Small intestine (tissue), 7 donors: ENCODE measurements around the gene SF3B2. TPM values are rescaled to one million over a fixed set of nuclear protein-coding genes. Genes with fewer than 3 reads are reported as not detected.
"Not testable (repeated sequence)": the region's sequence is repeated elsewhere in the genome, so short reads cannot be mapped to it uniquely, and the experiment has no call there.

ENCODE experiments used
- DNase-seq, 2 donors: peaks; one replicate each; pipeline versions ENCODE4 v3.0.0 to v3.0.0-alpha.2; 2013
- FAIRE-seq: peaks from 2 replicates; lab custom pipeline; 2012; peaks lifted over from hg19 to GRCh38; lab: Jason Lieb, UNC
- H3K27ac ChIP-seq, 3 donors: one replicate each; pipeline ENCODE4 v1.5.1; 2013; ENCODE audit warnings: low read length in 2 of 3, mild to moderate bottlenecking in 2 of 3, control low read depth in 1 of 3, inconsistent platforms in 1 of 3, low read depth in 1 of 3, moderate library complexity in 1 of 3
- H3K27me3 ChIP-seq, 3 donors: one replicate each; pipeline ENCODE4 v1.6.1; 2013; ENCODE audit warnings: low read length in 3 of 3, inconsistent platforms in 1 of 3; ENCODE audit not compliant: control insufficient read depth in 3 of 3, insufficient read depth in 3 of 3
- H3K36me3 ChIP-seq, 3 donors: one replicate each; pipeline ENCODE4 v1.6.1; 2013; ENCODE audit warnings: low read length in 3 of 3, inconsistent platforms in 1 of 3, low read depth in 1 of 3, mild to moderate bottlenecking in 1 of 3, moderate library complexity in 1 of 3; ENCODE audit not compliant: control insufficient read depth in 3 of 3, insufficient read depth in 2 of 3
- H3K4me1 ChIP-seq, 3 donors: one replicate each; pipeline ENCODE4 v1.6.1; 2013; ENCODE audit warnings: low read length in 2 of 3, inconsistent platforms in 1 of 3, low read depth in 1 of 3, mild to moderate bottlenecking in 1 of 3, moderate library complexity in 1 of 3; ENCODE audit not compliant: control insufficient read depth in 3 of 3, insufficient read depth in 2 of 3
- H3K4me3 ChIP-seq, 3 donors: one replicate each; pipeline ENCODE4 v1.5.1; 2013; ENCODE audit warnings: low read length in 3 of 3, control low read depth in 1 of 3, inconsistent platforms in 1 of 3, low read depth in 1 of 3, mild to moderate bottlenecking in 1 of 3, moderate library complexity in 1 of 3
- H3K9me3 ChIP-seq, 2 donors: one replicate each; pipeline ENCODE4 v1.6.1; 2013; ENCODE audit warnings: low read depth in 1 of 2, low read length in 1 of 2; ENCODE audit not compliant: control insufficient read depth in 2 of 2, insufficient read depth in 1 of 2
- WGBS, 3 donors: extraction: QIAGEN DNeasy Blood & Tissue Kit; methylation state at CpG; one replicate each; pipeline ENCODE4 v1.1.7; 2013; 5-methylcytosine and 5-hydroxymethylcytosine counted together
- polyA plus RNA-seq, 4 donors: library from polyadenylated mRNA; stranded (reverse) in 3 of 4; unstranded in 1 of 4; fragments of 200-250 nt in 3 of 4; fragments of 120-200 nt in 1 of 4; gene quantifications; one replicate each; pipeline versions ENCODE4 v1.2.1 to v1.2.3, GENCODE V29; 2013
- donor health status: healthy with polysubstance abuse.
- donor health status: control.
- donor health status: control.
- donor health status: Bipolar disorder and iron deficiency.
- donor health status: healthy.

SF3B2 gene
- polyA plus RNA-seq, 4 donors = 106 to 141 (median 122) TPM

DNA sequence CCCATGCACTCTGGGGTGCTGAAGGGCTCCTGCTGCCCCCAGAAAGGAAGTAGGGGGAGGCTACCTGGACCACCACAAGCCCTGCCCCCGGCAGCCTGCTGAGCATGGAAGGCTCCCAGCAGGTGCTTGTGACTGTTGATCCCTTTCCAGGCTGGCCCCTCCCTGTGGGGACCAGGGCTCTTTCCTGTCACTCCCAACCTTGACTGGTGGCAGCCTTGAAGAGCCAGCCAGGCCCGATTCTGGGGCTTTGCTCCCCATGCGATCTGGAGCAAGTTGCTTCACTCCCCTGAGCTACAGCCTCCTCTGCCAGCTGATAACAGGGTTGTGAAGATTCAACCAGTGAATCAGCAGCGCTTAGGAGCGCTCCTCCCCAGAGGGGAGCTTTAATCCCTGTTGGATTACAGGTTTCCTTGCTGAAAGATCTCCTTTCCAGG lies 44.9 kb upstream of the SF3B2 start:
- H3K4me3 ChIP-seq = no peak overlapping the region
- no peaks in the 10 kb centered on the region for H3K9me3 ChIP-seq
- WGBS, 3 donors = 42 to 48% (median 46%) methylated on average over 5 of the region's 5 CpGs
- DNase-seq (no peak), FAIRE-seq (no peak)
- no peak overlapping the region for H3K27ac ChIP-seq
- peaks cover 0 to 37% (median 6%) of the 10 kb centered on the region in 3 donors for H3K27me3 ChIP-seq
- peaks cover 2 to 7% (median 2%) of the 10 kb centered on the region in 3 donors for H3K4me1 ChIP-seq
- H3K36me3 ChIP-seq = peaks cover 0 to 38% (median 2%) of the 10 kb centered on the region in 3 donors

DNA sequence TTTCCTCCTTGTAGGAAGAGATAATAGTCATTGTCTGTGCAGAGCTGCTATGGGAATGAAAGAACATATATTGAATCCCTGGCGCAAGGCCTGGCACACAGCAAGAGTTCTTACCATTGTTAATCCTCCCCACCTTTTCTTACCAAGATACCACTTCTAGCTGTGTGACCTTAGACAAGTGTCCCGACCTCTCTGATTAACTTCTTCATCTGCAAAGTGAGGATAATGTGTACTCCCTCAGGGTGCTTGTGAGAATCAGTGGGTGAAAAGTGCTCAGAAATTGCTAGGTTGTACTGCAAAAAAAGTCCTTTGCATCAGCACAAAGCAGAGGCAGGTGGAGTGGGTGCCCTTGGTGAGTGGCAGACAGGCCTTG lies 44.1 kb upstream of the SF3B2 start:
- peaks cover 2 to 6% (median 2%) of the 10 kb centered on the region in 3 donors for H3K4me1 ChIP-seq
- DNase-seq (no peak), FAIRE-seq (no peak)
- peaks cover 0 to 45% (median 11%) of the 10 kb centered on the region in 3 donors for H3K27me3 ChIP-seq
- H3K4me3 ChIP-seq = no peak overlapping the region
- H3K27ac ChIP-seq = no peak overlapping the region
- H3K36me3 ChIP-seq = peaks cover 0 to 37% (median 2%) of the 10 kb centered on the region in 3 donors
- WGBS, 3 donors = 73 to 89% (median 89%) methylated on average over 2 of the region's 2 CpGs
- no peaks in the 10 kb centered on the region for H3K9me3 ChIP-seq

DNA sequence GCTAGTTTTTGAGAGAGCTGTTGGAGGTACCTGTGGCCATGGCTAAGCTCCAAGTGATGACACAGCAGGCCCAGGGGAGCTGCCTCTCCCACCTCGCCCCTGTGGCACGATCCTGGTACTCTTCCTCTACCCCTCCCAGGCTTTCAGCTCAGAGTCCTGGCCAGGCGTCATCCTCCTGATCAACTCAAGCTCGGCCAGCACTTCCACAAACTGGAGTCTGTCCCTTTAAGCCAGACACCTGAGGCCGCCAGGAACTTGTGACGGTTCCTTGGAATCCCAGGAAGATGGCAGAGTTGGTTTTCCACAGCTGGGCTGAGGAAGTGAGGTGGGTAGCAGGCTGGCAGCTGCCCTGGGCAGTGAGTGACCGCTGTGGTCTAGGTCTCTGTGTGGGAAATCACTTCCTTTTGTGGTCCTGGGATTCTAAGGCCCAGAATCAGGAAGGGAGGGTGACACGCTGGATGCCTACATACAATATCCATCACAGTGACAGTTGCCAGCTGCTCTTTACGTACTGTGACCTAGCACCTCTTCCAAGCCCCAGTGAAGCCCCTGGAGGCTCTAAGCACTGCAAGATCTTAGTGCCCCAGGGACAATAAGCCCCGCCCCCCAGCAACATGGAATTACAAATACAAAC lies 43.6 kb upstream of the SF3B2 start:
- Histone ChIP-seq H3K9me3 (no peaks in the 10 kb centered on the region), H3K36me3 (peaks cover 0 to 32% (median 2%) of the 10 kb centered on the region in 3 donors), H3K4me1 (peaks cover 0 to 2% (median under 1%) of the 10 kb centered on the region in 3 donors), H3K27me3 (peaks cover 0 to 50% (median 12%) of the 10 kb centered on the region in 3 donors), H3K27ac (no peak overlapping the region), H3K4me3 (no peak overlapping the region)
- WGBS, 3 donors = 56 to 63% (median 60%) methylated on average over 10 of the region's 10 CpGs
- no peak for FAIRE-seq
- DNase-seq = no peak

DNA sequence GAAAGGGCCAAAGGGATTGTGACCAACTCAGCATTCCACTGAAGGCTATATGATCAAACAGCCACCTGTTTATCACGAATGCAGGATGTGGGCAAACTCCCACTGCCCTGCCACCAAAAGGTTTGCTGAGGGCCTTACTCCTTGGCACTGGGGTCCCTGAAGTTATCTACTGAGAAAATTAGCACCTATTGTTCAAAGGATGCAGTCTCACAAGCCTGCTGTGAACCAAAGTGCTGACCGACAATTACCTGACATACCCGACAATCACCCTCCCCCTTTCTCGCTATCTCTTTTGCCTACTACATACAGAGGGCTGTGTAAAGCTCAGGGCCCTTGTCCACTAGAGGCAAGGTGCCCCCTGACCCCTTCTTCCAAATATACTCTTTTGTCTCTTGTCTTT lies 42.1 kb upstream of the SF3B2 start:
- FAIRE-seq, H3K27ac ChIP-seq, H3K9me3 ChIP-seq, H3K4me3 ChIP-seq, DNase-seq, H3K4me1 ChIP-seq: not testable (repeated sequence)
- Histone ChIP-seq H3K36me3 (peaks cover 0 to 20% (median 0%) of the 10 kb centered on the region in 3 donors), H3K27me3 (peaks cover 0 to 54% (median 15%) of the 10 kb centered on the region in 3 donors)
- WGBS, 3 donors = 60 to 77% (median 63%) methylated on average over 4 of the region's 4 CpGs

DNA sequence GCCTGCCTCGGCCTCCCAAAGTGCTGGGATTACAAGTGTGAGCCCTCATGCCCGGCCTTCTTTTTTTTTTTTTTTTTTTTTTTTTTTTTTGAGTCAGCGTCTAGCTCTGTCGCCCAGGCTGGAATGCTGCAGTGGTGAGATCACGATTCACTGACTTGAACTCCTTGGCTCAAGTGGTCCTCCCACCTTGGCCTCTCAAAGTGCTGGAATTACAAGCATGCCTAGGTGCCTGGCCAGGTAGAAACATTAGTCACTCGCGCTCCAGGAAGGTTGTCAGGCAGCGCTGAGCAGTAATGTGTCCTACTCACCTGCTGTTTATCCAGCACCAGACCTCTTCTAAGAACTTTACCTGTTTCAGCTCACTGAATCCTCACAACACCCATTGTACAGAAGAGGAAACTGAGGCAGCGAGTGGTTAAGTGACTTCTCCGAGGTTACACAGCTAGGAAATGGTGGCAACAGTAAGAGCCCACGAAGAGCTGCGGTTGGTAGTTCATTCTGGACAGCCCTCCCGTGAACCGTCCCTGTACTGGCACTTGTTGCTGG lies 40.9 kb upstream of the SF3B2 start:
- no peaks in the 10 kb centered on the region for H3K9me3 ChIP-seq
- FAIRE-seq (no peak), DNase-seq (no peak)
- H3K4me1 ChIP-seq = peaks cover 0 to 2% (median 0%) of the 10 kb centered on the region in 3 donors
- H3K27me3 ChIP-seq = peaks cover 0 to 54% (median 15%) of the 10 kb centered on the region in 3 donors
- no peak overlapping the region for H3K27ac ChIP-seq
- H3K36me3 ChIP-seq = peaks cover 0 to 10% (median 0%) of the 10 kb centered on the region in 3 donors
- H3K4me3 ChIP-seq = no peak overlapping the region
- WGBS, 3 donors = 28 to 47% (median 43%) methylated on average over 12 to 14 of the region's 14 CpGs

DNA sequence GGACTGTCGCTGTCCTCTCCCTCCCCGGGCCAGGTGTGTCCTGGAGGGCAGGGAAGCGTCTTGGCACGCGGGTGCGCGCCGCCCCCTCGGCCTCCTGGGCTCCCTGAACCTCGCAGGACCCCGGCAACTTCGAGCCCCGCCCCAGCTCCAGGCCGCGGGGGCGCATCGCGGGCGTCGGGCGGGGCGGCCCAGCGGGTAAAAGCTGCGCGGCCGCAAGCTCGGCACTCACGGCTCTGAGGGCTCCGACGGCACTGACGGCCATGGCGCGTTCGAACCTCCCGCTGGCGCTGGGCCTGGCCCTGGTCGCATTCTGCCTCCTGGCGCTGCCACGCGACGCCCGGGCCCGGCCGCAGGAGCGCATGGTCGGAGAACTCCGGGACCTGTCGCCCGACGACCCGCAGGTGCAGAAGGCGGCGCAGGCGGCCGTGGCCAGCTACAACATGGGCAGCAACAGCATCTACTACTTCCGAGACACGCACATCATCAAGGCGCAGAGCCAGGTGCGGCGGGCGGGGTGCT lies 40.3 kb upstream of the SF3B2 start, which contains the start of gene CST6:
TSS of gene CST6 (plus strand) at position 224 of the 519 bp plus-strand sequence. CDS start at position 261, 37 bp downstream.
- H3K27me3 ChIP-seq = peaks cover 0 to 54% (median 15%) of the 10 kb centered on the region in 3 donors
- 5 to 6% (median 5%) methylated on average over 54 to 61 of the region's 61 CpGs for WGBS, 3 donors
- no peak within 1 kb of the TSS for H3K27ac ChIP-seq
- peaks cover 0 to 4% (median 0%) of the 10 kb centered on the region in 3 donors for H3K36me3 ChIP-seq
- DNase-seq = peak in 1 of 2 donors; percentile 21
- H3K4me1 ChIP-seq = peaks cover 0 to 2% (median 0%) of the 10 kb centered on the region in 3 donors
- H3K9me3 ChIP-seq = no peaks in the 10 kb centered on the region
- H3K4me3 ChIP-seq = peak within 1 kb of the TSS in 1 of 3 donors; percentile 8
- no peak for FAIRE-seq

DNA sequence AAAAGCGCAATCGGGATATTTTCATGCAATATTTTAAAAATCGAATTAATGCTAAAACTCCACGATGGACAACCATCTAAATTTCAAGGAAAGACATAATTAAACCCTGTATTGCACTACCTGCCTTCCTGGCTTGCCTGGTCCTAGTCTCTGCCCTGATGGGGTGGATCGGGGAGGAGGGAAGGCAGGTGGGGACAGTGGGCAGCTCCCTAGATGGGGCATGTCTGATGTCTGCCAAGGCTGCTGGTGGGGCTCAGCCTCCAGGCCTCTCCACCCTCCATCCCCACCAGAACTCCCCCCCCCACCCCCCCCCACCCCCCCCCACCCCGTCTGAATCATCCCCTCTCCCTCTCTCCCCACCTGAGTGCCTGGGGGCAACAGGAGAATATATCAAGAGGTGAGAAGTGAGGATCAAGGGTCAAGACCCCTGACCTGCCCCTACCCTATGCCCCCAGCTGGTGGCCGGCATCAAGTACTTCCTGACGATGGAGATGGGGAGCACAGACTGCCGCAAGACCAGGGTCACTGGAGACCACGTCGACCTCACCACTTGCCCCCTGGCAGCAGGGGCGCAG lies 39.7 kb upstream of the SF3B2 start:
- FAIRE-seq = no peak
- 51 to 62% (median 60%) methylated on average over 11 of the region's 12 CpGs for WGBS, 3 donors

More for the DNA sequence above, 39.7 kb upstream of the SF3B2 start:
- Histone ChIP-seq H3K4me3 (no peak overlapping the region), H3K36me3 (no peaks in the 10 kb centered on the region), H3K4me1 (peaks cover 0 to 2% (median 0%) of the 10 kb centered on the region in 3 donors), H3K27ac (no peak overlapping the region), H3K27me3 (peaks cover 0 to 54% (median 15%) of the 10 kb centered on the region in 3 donors), H3K9me3 (no peaks in the 10 kb centered on the region)
- DNase-seq = no peak
